HUDEP-2 (cell line): ENCODE measurements around the gene CCNB3.
"Not testable (repeated sequence)": the region's sequence is repeated elsewhere in the genome, so short reads cannot be mapped to it uniquely, and the experiment has no call there.

Experiments
- DNase-seq, 76 experiments: peaks; one replicate each; lab custom pipeline; 2025; ENCODE audit not compliant: unreplicated experiment in 76 of 76; lab: John Stamatoyannopoulos, UW

Gene CCNB3

GRCh38 chrX:50332668-50333067 lies 128.1 kb downstream of the CCNB3 start:
- DNase-seq: not testable (repeated sequence)

- no peak for DNase-seq
Observed at GRCh38 chrX:50333308-50333707, 128.7 kb downstream of the CCNB3 start.

- no peak for DNase-seq
Observed at GRCh38 chrX:50343917-50344316, 139.4 kb downstream of the CCNB3 start.

- DNase-seq: no peak
Observed at GRCh38 chrX:50372966-50373365, 168.4 kb downstream of the CCNB3 start.

DNA sequence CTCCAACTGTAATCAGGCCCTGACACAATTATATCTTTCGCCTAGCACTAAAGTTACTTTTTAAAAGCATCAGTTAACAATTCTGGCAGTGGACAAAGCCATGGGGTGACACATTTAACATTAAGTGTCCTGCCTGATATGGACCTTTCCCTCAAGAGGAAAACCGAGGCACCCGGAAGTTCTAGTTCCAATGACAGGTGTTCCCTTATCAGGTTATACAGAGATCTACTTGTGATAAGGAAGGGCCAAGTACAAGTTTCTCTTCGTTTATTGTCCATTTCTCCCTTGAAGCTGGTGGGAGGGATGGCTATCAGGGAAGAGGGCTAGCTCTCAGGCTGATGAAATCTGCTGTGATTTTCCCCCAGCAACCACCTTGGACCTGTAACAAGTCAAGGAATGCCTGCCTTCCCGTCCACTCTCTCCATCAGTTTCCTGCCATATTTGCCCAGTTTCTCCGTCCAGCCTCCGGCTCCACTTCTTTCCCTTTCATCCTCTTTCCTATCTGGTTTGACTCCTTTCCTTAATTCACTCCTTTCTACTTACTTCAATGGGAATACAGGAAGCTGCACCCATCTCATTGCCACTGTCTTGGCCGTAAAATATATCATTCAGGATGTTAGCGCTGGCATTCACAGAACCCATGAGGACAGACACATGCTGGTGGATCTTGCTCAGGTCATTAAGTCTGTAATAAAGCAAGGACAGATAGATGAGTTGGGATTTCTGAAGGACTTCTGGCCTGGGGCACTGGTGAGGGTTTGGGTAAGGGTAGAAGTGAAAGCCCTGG lies 171.1 kb downstream of the CCNB3 start:
- DNase-seq: no peak

GRCh38 chrX:50381729-50382415 lies 177.3 kb downstream of the CCNB3 start:
- no peak for DNase-seq

GRCh38 chrX:50386520-50386919 lies 182.0 kb downstream of the CCNB3 start:
- no peak for DNase-seq

DNA sequence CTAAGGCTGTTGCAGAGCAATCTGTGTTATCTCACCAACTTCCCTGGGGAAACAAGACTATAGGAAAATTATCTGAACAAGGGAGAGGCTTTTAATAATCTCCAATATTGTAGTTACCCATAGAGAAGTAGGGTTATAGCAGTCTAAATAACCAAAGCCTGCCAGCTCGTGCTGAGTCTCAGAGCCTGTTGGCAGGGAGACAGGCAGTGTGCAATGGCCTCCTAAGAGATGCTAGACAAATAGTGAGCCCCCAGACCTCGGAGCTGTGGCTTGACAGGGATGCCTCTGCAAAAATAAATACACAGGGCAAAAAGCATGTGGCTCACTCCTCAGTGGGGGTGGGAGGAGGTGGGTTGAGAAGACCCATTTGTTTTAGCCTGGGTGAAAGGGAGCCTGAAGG lies 189.3 kb downstream of the CCNB3 start:
- no peak for DNase-seq
